Neural progenitor cell (in vitro differentiated cells): ENCODE results near the gene CFAP299.

Experiments
- CTCF ChIP-seq: fragments of 200-600 bp; sonication (generic); IDR thresholded peaks from 2 replicates; pipeline ENCODE4 v1.5.1; 2017; ENCODE audit warnings: antibody characterized with exemption, mild to moderate bottlenecking
- EZH2 ChIP-seq: fragments of 200-600 bp; sonication (generic); IDR thresholded peaks from 2 replicates; pipeline ENCODE4 v1.6.1; 2017; ENCODE audit warnings: antibody characterized with exemption, mild to moderate bottlenecking, moderate library complexity

- no peak for TF ChIP-seq CTCF
- TF ChIP-seq EZH2: no peak
Observed at GRCh38 chr4:80393970-80394250, 58.4 kb downstream of the CFAP299 start.
